Measurements from ENCODE around the gene STXBP6.

GRCh38 chr14:24943024-24943423 lies 106.9 kb downstream of the STXBP6 start:
- no peak for TF ChIP-seq POLR2A (IDR thresholded peaks at IDR 0.05; ENCODE audit: low read depth, low read length)
- no peak for TF ChIP-seq POLR2AphosphoS5 (IDR thresholded peaks at IDR 0.05; ENCODE audit: low read depth, low read length)

Data from GM12892 (cell line).